NCI-H82 (cell line): Measurements from ENCODE around the gene ARL13B.
"Not testable (repeated sequence)": the region's sequence is repeated elsewhere in the genome, so short reads cannot be mapped to it uniquely, and the experiment has no call there.

ENCODE experiments used
- DNase-seq: peaks from one replicate; lab custom pipeline; 2025; lab: John Stamatoyannopoulos, UW

Gene ARL13B

DNA sequence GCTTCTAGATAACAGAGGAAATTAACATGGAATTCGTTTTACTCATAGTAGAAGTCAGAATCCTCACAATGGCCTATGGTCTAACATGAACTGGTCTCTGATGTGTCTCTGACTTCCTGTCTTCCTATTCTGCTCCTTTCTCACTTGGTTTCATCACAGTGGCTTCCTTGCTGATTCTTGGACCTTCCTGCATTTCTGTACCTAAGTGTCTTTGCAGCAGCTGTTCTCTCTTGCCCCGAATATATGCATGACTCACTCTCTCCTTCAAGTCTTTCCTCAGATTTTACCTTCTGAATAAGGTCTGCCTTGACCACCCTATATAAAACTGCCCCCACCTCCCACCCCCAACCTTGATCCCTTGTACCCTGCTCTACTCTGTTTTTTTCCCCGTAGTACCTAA lies 14.1 kb downstream of the ARL13B start:
- no peak for DNase-seq

DNA sequence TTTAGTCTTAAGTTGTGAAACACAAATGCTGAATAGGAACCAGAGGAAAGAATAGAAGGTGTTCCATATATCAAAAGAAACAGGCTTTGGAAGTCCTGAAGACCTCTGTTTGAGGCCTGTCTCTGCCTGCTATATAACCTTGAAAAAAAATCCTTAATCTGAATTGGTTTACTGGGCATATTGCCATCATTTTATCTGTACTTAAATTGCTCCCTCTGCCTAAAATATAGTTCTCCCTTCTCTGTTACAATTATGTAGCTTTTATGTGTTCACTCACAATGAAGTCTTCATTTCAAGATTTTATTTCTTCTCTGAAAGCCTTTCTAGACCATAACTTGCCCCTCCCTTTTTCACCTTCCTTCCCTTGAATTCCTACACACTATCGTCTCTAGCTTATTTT lies 21.2 kb downstream of the ARL13B start:
- no peak for DNase-seq

- no peak for DNase-seq
These were observed 22.0 kb downstream of the ARL13B start for GRCh38 chr3:94001827-94002495.

- DNase-seq, result peak; percentile 69
These were observed 24.5 kb downstream of the ARL13B start for GRCh38 chr3:94004301-94004910.

GRCh38 chr3:94008253-94008652 lies 28.3 kb downstream of the ARL13B start:
- DNase-seq, result no peak

DNA sequence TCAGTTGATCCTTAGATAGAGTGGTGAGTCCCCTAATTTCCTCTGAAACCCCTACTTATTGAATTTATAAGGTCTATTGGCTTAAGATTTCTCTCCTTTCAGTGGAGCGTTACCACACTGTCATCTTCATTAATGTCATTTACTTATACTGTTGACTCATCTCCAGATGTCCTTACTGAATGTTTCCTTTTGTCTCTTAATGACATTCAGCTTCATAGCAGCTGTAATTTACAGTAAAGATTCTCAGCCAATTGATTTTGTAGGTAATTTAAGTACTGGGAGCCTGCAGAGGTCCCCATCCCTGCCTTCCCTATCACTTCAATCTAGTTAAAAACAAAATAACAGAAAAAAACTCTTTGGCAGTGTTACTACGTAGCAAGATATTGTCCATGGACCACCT lies 29.7 kb downstream of the ARL13B start:
- DNase-seq, result peak; percentile 68

DNA sequence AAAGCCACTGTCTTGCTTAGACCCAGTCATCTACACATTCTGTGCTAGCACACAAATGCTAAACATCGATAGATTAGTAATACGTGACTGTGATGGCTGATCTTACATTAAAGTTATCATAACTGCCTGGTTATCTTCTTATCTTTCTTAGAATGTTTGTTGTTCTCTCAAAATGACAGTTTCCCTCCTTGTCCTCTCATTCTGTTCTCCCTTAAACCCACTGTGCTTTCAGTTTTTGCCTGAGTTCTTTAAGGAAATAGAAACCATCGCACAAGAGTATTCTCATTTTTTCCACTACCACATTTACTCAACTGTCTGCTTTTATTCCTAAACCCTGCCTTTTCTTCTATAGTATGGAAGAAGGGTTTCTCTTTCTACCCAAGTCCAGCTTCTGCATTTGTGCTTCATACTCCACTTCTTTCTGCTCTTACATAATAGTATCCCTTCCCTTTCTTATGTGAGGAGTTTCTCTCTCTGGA lies 31.3 kb downstream of the ARL13B start:
- DNase-seq, result no peak

- no peak for DNase-seq
These were observed 32.2 kb downstream of the ARL13B start for GRCh38 chr3:94012185-94012584.

GRCh38 chr3:94015025-94015424 lies 35.1 kb downstream of the ARL13B start:
- no peak for DNase-seq

DNA sequence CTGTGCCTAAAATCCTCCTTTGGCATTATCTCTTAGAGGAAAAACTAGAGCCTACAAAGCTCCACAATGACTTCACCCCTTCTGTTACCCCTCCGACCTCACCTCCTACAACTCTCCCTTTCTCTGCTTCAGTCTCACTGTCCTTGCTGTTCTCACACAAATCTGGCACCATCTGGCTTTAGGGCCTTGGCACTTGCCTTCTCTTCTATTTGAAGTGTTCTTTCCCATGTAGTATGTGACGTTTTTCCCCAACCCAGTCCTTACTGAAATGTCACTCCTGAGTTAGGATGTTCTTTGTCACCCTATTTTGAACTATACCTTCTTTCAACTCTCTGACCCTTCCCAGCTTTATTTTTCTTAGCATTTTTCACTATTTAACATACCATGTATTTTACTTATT lies 39.7 kb downstream of the ARL13B start:
- no peak for DNase-seq

- DNase-seq, result no peak
These were observed 40.3 kb downstream of the ARL13B start for GRCh38 chr3:94020293-94020692.

DNA sequence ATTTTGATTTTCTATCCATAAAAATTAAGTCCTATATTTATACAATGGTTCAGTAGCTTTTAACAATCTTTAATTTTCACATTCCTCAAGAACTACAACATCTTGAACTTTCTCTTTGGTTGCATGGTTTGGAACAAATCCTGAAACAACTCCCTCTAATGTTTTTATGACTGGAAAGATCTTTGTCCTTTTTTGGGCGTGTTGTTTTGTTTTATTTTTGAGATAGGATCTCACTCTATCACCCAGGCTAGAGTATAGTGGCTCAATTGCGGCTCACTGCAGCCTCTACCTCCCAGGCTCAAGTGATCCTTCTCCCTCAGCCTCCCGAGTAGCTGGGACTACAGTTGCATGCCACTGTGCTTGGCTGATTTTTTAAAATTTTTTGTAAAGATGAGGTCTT lies 44.4 kb downstream of the ARL13B start:
- no peak for DNase-seq

GRCh38 chr3:94026623-94027022 lies 46.7 kb downstream of the ARL13B start:
- DNase-seq, result no peak

DNA sequence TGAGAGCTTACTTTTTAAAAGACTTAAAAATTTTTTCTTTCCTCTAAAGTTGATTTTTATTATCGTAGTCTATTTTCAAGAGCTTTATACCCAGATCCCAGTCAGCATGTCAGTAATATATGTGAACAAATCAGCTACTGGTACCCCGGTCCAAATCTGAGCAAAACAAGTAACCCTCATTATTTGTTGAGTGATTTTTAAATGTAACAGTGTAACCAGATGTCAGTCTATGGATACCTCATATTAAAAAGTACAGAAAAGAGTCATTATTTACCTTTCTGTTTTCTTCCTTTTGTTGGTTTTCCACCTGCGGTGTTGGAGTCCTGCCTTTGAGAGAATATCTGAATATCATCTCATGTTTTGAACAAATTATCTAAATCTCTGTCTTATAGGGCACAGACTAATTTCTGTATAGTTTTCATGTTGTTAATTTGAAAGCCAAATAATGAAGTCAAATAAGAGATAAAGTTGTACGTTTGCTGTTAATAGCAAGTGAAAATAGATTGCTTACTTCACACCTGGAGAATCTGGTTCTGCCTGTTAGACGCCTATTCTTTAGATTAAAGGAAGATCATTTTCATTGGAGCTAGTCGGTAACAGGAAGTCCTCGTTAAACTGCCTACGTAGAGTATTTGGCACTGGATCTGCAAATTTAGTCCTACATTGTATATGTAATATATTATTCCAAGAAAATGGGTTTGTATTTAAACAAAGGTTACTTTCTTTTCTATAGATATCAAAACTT lies 48.3 kb downstream of the ARL13B start, which contains the start of gene STX19:
Gene STX19, minus strand, starts transcription at position 505 of the 745 bp plus-strand sequence. CDS start 13,328 bp downstream, outside the sequence.
- no peak for DNase-seq

DNA sequence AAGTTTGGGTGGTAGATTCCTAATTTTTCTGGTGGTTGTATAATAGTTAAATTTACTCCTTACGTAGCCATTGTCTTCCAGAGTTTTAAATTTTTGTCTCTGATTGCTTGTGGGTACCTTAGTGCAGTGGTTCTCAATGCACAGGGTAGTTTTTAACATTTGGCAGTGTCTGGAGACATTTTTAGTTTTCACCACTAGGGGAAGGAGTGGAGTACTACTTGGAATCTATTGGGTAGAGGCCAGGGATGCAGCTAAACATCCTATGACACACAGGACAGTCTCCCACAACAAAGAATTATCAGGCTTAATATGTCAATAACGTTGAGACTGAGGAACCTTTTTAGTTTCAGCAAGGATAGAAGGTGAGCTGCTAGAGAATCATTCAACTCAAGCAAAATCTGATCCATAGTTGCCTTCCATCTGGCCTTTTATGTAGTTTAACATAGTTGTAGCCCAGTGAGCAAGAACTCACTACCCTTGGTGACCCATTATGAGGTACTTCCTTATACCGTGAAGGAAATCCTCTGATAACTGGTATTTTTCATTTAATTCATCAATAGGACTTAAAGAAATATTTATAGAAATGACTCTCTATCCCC lies 57.1 kb downstream of the ARL13B start:
- DNase-seq, result peak; percentile 66

DNA sequence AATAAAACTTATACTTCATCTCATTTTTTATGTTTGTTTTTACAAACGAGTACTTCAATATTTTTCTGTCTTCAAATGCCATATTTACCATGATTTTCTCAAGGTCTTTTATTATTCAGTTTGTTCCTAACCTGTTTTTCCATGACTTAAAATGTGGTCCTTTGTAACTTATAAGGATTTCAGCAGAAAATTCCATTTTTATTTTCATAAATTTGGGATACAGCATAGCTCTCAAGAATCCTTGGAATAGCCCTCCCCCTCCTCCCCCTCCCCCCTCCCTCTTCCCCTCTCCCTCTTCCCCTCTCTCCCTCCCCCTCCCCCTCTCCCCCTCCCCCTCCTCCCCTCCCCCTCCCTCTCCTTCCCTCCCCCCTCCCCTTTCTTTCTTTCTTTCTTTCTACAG lies 63.3 kb downstream of the ARL13B start:
- no peak for DNase-seq

DNA sequence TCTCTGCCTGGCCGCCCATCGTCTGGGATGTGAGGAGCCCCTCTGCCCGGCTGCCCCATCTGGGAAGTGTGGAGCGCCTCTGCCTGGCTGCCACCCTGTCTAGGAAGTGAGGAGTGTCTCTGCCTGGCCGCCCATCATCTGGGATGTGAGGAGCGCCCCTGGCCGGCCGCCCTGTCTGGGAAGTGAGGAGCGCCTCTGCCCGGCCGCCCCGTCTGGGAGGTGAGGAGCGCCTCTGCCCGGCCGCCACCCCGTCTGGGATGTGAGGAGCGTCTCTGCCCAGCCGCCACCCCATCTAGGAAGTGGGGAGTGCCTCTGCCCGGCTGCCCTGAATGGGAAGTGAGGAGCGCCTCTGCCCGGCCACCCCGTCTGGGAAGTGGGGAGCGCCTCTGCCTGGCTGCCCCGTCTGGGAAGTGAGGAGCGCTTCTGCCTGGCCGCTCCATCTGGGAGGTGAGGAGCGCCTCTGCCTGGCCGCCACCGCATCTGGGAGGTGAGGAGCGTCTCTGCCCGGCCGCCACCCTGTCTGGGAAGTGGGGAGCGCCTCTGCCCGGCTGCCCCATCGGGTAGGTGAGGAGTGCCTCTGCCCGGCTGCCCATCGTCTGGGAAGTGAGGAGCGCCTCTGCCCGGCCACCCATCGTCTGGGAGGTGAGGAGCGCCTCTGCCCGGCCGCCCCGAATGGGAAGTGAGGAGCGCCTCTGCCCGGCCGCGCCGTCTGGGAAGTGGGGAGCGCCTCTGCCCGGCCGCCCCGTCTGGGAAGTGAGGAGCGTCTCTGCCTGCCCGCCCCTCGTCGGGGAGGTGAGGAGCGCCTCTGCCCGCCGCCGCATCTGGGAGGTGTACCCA lies 64.4 kb downstream of the ARL13B start:
- DNase-seq, result not testable (repeated sequence)

- no peak for DNase-seq
These were observed 66.6 kb downstream of the ARL13B start for GRCh38 chr3:94046533-94046932.

- DNase-seq, result no peak
These were observed 69.3 kb downstream of the ARL13B start for GRCh38 chr3:94049267-94049666.

GRCh38 chr3:94050546-94050945 lies 70.6 kb downstream of the ARL13B start:
- no peak for DNase-seq

DNA sequence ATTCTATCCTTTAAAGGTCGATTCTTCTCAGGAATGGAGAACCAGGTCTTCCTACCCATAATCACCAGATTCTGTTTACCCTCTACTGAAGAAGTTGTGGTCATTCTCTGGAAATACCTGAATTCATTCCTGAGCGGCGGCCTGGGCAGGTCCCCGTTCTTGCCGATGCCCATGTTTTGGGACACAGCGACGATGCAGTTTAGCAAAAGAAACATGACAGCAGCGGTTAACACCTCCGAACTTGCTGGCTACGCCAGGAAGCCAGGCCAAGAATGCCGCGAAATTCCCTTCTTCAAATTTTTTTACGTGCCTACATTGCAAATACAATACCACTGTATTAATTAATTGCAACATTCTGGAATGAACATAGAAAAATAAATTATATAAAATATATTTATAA lies 81.3 kb downstream of the ARL13B start:
- no peak for DNase-seq
